CD4-positive, alpha-beta T cell treated with Interleukin-21 for 1 hour (primary cell): ENCODE data around the gene CORO2A.

Source experiments
- DNase-seq: peaks from one replicate; pipeline ENCODE4 v3.0.0-alpha.2; 2020

CORO2A gene

GRCh38 chr9:98218562-98219363 is 26.3 kb upstream of the CORO2A start:
- DNase-seq = no peak

- no peak for DNase-seq
Observed at GRCh38 chr9:98217255-98217654, 24.8 kb upstream of the CORO2A start.

DNA sequence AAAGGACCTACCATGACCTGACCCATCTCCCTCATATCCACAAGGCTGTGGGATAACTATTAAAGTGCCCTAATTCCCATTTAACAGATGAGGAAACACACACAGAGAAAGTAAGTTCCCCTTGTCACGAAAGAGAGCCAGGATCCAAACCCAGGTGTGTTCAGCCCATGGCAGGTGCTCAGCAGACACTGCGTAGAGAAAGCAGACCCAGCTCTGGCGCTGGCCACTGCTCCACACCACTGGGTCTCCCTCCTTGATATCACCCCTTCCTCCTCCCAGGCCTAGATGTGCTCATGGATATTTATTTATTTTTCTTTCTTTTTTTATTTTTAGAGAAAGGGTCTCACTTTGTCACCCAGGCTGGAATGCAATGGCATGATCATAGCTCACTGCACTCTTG is 24.0 kb upstream of the CORO2A start:
- DNase-seq = no peak

- DNase-seq = peak; percentile 22
Observed at GRCh38 chr9:98215821-98216220, 23.4 kb upstream of the CORO2A start.

GRCh38 chr9:98215271-98215670 is 22.8 kb upstream of the CORO2A start:
- no peak for DNase-seq

GRCh38 chr9:98214811-98215210 is 22.4 kb upstream of the CORO2A start:
- no peak for DNase-seq

- DNase-seq = no peak
Observed at GRCh38 chr9:98211260-98211659, 18.8 kb upstream of the CORO2A start.

- no peak for DNase-seq
Observed at GRCh38 chr9:98210435-98210834, 18.0 kb upstream of the CORO2A start.

DNA sequence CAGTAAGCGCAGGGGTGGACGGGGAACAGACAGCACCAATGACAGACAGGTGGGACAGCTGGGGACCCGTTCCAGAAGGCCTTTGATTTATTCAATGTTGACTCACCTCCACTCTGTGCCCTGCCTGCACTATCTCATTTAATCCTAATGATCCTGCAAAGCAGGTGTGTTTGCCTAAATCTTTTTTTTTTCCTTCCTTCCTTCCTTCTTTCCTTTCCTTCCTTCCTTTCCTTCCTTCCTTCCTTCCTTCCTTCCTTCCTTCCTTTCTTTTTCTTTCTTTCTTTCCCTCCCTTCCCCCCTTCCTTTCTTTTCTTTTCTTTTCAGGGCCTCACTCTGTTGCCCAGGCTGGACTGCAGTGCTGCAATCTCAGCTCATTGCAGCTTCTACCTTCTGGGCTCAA is 17.1 kb upstream of the CORO2A start:
- DNase-seq = no peak

GRCh38 chr9:98208635-98209034 is 16.2 kb upstream of the CORO2A start:
- no peak for DNase-seq

DNA sequence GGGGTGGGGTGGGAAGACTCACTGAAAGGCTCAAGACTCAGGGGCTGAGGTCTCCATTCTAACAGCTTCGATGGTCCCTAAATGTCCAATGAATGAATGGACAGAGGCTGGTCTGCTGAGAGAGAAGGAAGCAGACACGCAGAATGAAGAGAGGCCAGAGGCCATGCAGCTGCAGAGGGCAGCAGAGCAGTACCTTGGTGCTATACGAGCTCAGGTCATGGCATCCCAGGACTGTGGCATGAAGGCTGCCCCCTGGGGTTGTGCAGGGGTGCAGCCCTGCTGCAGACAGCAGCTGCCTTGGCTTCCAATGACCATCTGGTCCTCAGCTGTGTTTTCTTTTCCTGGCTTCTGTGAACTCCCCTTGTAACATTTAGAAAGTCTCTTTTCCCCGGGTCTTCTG is 15.2 kb upstream of the CORO2A start:
- no peak for DNase-seq

- no peak for DNase-seq
Observed at GRCh38 chr9:98206754-98207153, 14.3 kb upstream of the CORO2A start.

DNA sequence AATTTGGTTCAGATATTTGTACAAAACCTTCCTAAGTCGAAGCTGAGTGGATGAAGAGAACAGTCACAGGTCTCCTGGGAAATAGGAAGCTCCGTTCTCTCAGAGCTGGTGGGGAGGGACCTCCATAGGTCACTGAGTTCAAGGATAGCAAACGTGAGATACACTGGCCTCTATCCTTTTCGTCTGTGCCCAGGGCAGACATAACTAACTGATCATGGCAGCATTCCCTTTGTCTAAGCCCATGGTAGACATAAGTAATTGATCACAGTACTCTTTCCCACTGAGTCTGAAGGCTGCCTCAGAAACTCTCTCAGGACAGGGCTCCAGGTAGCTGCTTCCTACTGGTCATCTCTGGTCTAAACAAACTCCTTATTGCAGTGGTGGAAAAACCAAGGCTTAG is 12.3 kb upstream of the CORO2A start:
- no peak for DNase-seq

DNA sequence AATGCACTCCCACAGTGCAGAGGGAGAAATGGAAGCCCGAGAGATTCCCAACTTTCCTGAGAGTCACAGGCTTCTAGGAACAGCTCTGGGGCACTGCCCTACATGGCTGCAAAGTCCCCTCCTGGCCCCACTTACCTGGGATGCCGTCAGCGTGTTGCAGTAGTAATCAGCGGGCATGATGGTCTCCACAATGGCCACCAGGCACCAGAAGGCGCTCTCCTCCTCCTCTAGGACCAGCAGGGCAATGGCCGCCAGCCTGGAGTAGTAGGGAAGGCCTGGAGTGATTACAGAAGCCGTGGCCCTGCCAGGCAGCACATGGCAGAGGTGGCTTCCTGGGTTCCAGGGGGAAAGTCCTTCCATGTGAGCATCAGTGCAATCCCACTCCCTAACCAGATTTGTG is 10.7 kb upstream of the CORO2A start:
- no peak for DNase-seq

GRCh38 chr9:98202252-98202651 is 9.8 kb upstream of the CORO2A start:
- no peak for DNase-seq

- no peak for DNase-seq
Observed at GRCh38 chr9:98201749-98202148, 9.3 kb upstream of the CORO2A start.

GRCh38 chr9:98201102-98201501 is 8.7 kb upstream of the CORO2A start:
- DNase-seq = no peak

DNA sequence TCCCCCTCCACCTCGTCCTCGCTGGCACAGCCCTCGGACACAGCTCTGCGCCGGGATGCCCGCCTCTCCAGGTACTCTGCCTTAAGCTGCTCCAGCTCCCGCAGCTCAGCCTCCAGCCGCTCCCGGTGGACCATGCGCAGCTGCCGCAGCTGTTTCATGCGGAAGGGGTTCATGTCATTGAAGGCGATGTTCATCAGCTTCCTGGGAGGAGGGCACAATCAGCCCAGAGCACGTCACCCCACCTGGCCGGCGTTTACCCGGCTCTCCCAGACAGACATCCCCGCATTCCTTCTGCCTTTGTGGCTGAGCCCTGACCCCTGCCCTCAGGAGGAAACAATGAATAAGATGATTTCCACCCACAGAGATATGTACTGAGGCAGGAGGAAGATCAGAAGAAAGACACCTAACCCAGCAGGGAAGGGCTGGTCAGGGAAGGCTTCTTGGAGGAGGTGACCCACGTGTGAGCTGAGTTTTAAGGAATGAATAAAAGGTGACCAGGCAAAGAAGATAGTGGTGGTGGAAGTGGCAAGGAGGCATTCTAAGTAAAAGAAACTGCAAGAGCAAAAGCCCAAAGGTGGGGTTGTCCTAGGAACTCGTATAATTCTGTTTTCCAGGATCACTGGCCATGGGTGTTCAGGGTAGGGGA is 7.1 kb upstream of the CORO2A start:
- no peak for DNase-seq

DNA sequence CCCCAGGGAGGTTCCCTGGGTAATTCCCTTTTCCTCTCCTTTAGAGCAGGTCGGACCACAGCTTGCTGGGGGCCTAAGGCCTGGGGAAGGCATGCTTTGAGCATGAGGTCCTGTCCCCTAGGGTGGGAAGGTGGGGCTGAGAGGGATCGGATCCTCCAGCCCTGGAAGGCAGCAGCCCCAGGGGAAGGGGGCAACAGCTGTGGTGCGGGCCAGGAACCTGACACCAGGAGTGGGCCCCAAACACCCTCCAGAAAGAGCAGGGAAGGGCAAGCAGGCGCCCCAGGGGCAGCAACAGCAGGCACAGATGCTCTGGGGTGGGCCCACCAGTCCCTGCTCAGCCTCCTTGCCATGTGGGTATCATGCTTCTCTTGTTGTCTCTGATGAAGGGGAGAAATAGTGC is 3.2 kb upstream of the CORO2A start:
- no peak for DNase-seq

DNA sequence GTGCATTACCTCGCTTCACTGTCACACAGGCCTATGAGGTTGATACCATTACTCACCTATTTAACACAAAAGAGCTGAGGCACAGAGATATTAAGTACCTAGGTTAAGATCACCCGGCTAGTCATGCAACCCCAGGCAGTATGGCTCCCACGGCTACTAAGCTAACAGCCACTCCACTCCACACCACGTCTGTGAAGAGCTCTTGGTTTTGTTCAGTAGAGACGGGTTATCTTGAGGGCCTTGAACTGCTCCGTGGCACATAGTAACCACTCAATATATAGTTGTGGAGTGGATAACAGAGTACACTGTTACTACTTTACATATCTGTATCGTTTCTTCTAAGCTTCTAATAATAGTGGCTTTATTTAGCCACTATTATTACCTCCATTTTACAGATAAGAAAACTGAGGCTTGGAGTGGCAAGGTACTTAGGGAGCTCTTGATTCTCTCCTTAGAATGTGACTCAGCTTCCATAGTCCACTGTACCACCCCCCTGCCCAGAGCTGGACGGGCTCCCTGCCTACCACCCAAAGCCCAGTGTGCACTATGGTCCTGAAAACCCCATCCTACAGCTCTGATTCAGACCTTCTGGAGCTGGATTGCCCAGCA is 1.0 kb upstream of the CORO2A start:
- no peak for DNase-seq

DNA sequence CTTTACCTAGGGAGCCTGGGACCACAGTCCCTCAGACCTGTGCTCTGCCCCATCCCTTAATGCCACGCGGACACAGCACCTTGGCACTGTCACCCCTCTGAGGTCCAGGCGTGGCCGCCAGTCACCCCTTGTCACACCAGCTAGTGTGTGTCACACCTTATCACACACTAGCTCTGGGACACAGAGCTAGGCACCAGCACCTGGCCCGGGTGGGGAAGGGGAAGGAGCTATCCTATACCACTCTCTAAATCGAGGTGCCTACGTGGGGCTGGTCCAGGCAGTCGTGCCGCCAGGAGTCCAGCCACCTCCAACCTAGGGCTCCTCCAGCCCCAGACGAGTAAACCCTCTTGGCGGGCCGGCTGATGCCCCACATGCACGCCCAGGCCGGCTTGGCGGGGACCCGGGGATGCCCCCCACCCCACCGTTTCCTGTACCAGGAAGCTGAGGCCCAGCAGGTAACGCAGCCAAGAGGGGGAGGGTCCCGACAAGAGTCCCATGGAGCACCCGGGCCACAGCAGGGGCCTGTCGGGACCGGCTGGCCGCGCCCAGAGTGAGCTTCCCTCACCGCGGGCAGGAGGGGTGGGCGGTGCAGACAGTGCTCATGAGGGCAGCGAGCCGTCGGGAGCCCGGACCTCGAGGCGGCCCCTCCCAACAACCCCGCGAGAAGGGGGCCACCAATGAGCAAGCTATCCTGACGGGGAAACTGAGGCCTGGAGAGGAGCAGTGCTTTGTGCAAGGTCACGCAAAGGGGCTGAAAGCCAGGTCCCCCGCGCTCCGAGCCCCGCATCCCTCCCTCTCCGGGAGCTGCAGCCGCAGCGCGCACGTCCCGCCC is 550 bp downstream of the CORO2A start:
- peak; percentile 46 for DNase-seq

GRCh38 chr9:98191181-98191608 is 1.2 kb downstream of the CORO2A start:
- no peak for DNase-seq

DNA sequence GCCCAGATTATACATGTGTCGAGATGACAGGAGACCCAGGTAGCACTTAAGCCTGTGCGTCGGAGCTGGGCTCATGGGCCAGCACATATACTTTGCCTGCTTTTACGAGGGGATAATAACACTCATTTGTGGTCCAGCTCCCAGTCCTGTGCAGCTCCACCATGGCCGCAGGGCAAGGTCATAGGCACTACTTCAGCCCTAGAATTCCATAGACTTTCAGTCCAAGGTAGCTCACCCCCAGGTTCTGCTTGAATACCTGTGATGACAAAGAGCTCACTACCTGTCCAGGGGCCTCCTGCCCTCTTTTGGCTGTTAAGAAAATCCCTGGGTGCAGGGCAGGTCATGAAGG is 1.7 kb downstream of the CORO2A start:
- DNase-seq = no peak
